GM19438 (cell line): ENCODE measurements around the gene MCU.

ENCODE experiments used
- ATAC-seq: cut with Tn5 transposase; IDR thresholded peaks from one replicate; pipeline ENCODE4 v1.9.1; 2021; ENCODE audit warnings: low read depth; ENCODE audit not compliant: unreplicated experiment

The MCU gene

GRCh38 chr10:72831696-72832409, 139.9 kb downstream of the MCU start:
- ATAC-seq = no peak

GRCh38 chr10:72832701-72833100, 140.8 kb downstream of the MCU start:
- no peak for ATAC-seq

GRCh38 chr10:72834183-72834825, 142.4 kb downstream of the MCU start:
- no peak for ATAC-seq

GRCh38 chr10:72840319-72840718, 148.4 kb downstream of the MCU start:
- ATAC-seq = no peak

GRCh38 chr10:72841487-72841886, 149.5 kb downstream of the MCU start:
- no peak for ATAC-seq

- ATAC-seq = no peak
These were observed 150.2 kb downstream of the MCU start for GRCh38 chr10:72842164-72842563.

GRCh38 chr10:72846238-72846637, 154.3 kb downstream of the MCU start:
- no peak for ATAC-seq

GRCh38 chr10:72847681-72848080, 155.7 kb downstream of the MCU start:
- no peak for ATAC-seq

GRCh38 chr10:72850861-72851260, 158.9 kb downstream of the MCU start:
- no peak for ATAC-seq

- no peak for ATAC-seq
These were observed 159.6 kb downstream of the MCU start for GRCh38 chr10:72851509-72851908.

- ATAC-seq = no peak
These were observed 160.6 kb downstream of the MCU start for GRCh38 chr10:72852508-72852907.

GRCh38 chr10:72855129-72855528, 163.2 kb downstream of the MCU start:
- ATAC-seq = no peak

- no peak for ATAC-seq
These were observed 163.8 kb downstream of the MCU start for GRCh38 chr10:72855790-72856189.

- no peak for ATAC-seq
These were observed 166.1 kb downstream of the MCU start for GRCh38 chr10:72858067-72858466.

- ATAC-seq = no peak
These were observed 171.0 kb downstream of the MCU start for GRCh38 chr10:72862957-72863356.

- ATAC-seq = no peak
These were observed 183.5 kb downstream of the MCU start for GRCh38 chr10:72875250-72876055.

GRCh38 chr10:72879245-72879644, 187.3 kb downstream of the MCU start:
- ATAC-seq = no peak

GRCh38 chr10:72881291-72881690, 189.3 kb downstream of the MCU start:
- ATAC-seq = no peak

- no peak for ATAC-seq
These were observed 191.9 kb downstream of the MCU start for GRCh38 chr10:72883861-72884260.

- ATAC-seq = no peak
These were observed 194.0 kb downstream of the MCU start for GRCh38 chr10:72885953-72886352.

GRCh38 chr10:72886621-72887020, 194.7 kb downstream of the MCU start:
- ATAC-seq = no peak

- no peak for ATAC-seq
These were observed 195.1 kb downstream of the MCU start for GRCh38 chr10:72887043-72887442.
